ENCODE results near the gene C9orf85. TPM values are rescaled to one million over a fixed set of nuclear protein-coding genes. Genes with fewer than 3 reads are reported as not detected.
A peak's percentile ranks its signal among the peaks of the same experiment; 100 is the strongest.

The C9orf85 gene
- total RNA-seq, 1 experiment from 2014 or later, result 14.4 TPM

GRCh38 chr9:71936066-71936465, 24.6 kb downstream of the C9orf85 start:
- WGBS (ENCODE audit: extremely low coverage, insufficient read length, low lambda C conversion rate), result no CpG with 5 or more reads among the region's 1 CpG
- no peak overlapping the region for H3K14ac ChIP-seq (ENCODE audit: insufficient read depth, low read length)

More at GRCh38 chr9:71936066-71936465, 24.6 kb downstream of the C9orf85 start:
- Histone ChIP-seq H2AFZ (ENCODE audit: low read length) (no peak overlapping the region), H3T11ph (ENCODE audit: low read length) (no peak overlapping the region), H2BK12ac (ENCODE audit: insufficient read length, low read depth, low read length) (no peak overlapping the region), H3K27ac (ENCODE audit: insufficient read length, low read depth, low read length) (no peak overlapping the region), H3K23me2 (ENCODE audit: insufficient read length, low read depth, low read length, poor library complexity, severe bottlenecking) (no peaks in the 10 kb centered on the region), H4K20me1 (ENCODE audit: control insufficient read depth, insufficient read depth, insufficient read length) (no peaks in the 10 kb centered on the region), H3K18ac (ENCODE audit: insufficient read length, low read depth, low read length) (no peak overlapping the region), H3K27me3 (ENCODE audit: insufficient read depth, low read length) (no peaks in the 10 kb centered on the region), H2BK120ac (ENCODE audit: low read depth, low read length, poor library complexity, severe bottlenecking) (no peak overlapping the region), H3K9me3 (ENCODE audit: control insufficient read depth, low read depth, low read length) (no peaks in the 10 kb centered on the region), H3K4me1 (ENCODE audit: insufficient read depth, low read length) (no peaks in the 10 kb centered on the region; the same call in 1 of the 2 replicates), H3K4ac (ENCODE audit: low read depth, low read length) (no peak overlapping the region), H4K91ac (ENCODE audit: insufficient read length, low read depth, low read length) (no peak overlapping the region), H2AK5ac (ENCODE audit: insufficient read length, low read length) (no peak overlapping the region), H2BK20ac (ENCODE audit: low read depth, low read length, poor library complexity, severe bottlenecking) (no peak overlapping the region), H3K56ac (ENCODE audit: insufficient read length, low read depth, low read length) (no peak overlapping the region), H3K4me2 (ENCODE audit: insufficient read depth, insufficient read length, low read length) (no peak overlapping the region), H3K79me2 (ENCODE audit: insufficient read depth, low read length) (peaks cover 2% of the 10 kb centered on the region; the same call in 1 of the 2 replicates), H3K9ac (ENCODE audit: extremely low read depth, insufficient read length, low read length) (no peak overlapping the region), H2BK15ac (ENCODE audit: low read depth, low read length) (no peak overlapping the region), H2BK5ac (ENCODE audit: insufficient read length, low read length) (no peak overlapping the region), H3K79me1 (ENCODE audit: insufficient read depth, low read depth, low read length, poor library complexity, severe bottlenecking) (no peaks in the 10 kb centered on the region), H3K23ac (ENCODE audit: insufficient read length, low read depth, low read length) (no peak overlapping the region), H4K8ac (replicated peaks; ENCODE audit: insufficient read length, low read depth, low read length) (no peak overlapping the region), H4K5ac (ENCODE audit: insufficient read length, low read depth, low read length) (no peak overlapping the region)
- TF ChIP-seq CTCF (conservative IDR thresholded peaks at IDR 0.05), result no peak
- H3K27ac Mint-ChIP-seq, result peak overlapping the region; percentile 49 to 90 (median 80); a peak in 6 of 7 replicates
- DNase-seq, result no peak
- peaks cover 3 to 7% (median 6%) of the 10 kb centered on the region in 3 experiments for H3K36me3 Mint-ChIP-seq (ENCODE audit: insufficient read depth in 1 of 3, low read depth in 3 of 3)
- H3K4me1 Mint-ChIP-seq, result peaks cover 16 to 32% of the 10 kb centered on the region in 2 experiments
- no peak overlapping the region for H3K4me3 Mint-ChIP-seq
- no peaks in the 10 kb centered on the region for H3K27me3 Mint-ChIP-seq (ENCODE audit: low read depth)
- H3K9me3 Mint-ChIP-seq, result no peaks in the 10 kb centered on the region

All from H9 (cell line).